IPS-18a (cell line): ENCODE measurements around the gene DNASE1L1.

Experiments used
- H3K27ac ChIP-seq: one replicate; pipeline ENCODE4 v1.5.1; 2013; ENCODE audit warnings: low read length
- H3K27me3 ChIP-seq: one replicate; pipeline ENCODE4 v1.6.1; 2013; ENCODE audit warnings: mild to moderate bottlenecking, low read length; ENCODE audit not compliant: control insufficient read depth, insufficient read depth
- H3K36me3 ChIP-seq: one replicate; pipeline ENCODE4 v1.6.1; 2013; ENCODE audit warnings: low read depth, low read length; ENCODE audit not compliant: control insufficient read depth
- H3K4me1 ChIP-seq: one replicate; pipeline ENCODE4 v1.6.1; 2013; ENCODE audit warnings: low read depth, low read length; ENCODE audit not compliant: control insufficient read depth
- H3K4me3 ChIP-seq: one replicate; pipeline ENCODE4 v1.5.1; 2013; ENCODE audit warnings: low read length
- H3K9ac ChIP-seq: one replicate; pipeline ENCODE4 v1.6.1; 2013; ENCODE audit warnings: mild to moderate bottlenecking, low read length, moderate library complexity
- H3K9me3 ChIP-seq: one replicate; pipeline ENCODE4 v1.6.1; 2013; ENCODE audit warnings: low read depth, low read length; ENCODE audit not compliant: control insufficient read depth

Gene DNASE1L1

DNA sequence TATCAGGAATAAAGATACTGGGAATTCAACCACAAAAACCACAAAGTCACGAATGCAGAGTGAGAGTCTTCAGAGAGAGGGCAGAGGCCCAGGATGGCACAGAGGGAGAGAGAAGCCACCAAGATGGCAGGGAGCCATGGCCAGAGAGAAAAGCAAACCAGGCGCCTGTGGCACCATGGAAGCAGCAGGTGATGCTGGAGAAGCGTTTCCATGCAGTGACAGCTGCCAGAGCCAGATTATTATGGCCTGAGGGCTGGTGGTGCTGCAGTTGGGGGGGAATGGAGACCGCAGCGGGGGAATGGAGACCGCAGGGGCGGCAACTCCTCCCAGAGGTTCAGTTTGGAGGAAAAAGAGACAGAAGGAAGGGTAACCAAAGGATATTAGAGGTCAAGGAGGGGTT is 8.1 kb upstream of the DNASE1L1 start:
- H3K27me3 ChIP-seq: no peaks in the 10 kb centered on the region
- no peaks in the 10 kb centered on the region for H3K4me1 ChIP-seq
- no peak overlapping the region for H3K9ac ChIP-seq
- H3K9me3 ChIP-seq: peaks cover 11% of the 10 kb centered on the region
- H3K27ac ChIP-seq: no peak overlapping the region
- no peak overlapping the region for H3K4me3 ChIP-seq
- no peaks in the 10 kb centered on the region for H3K36me3 ChIP-seq

GRCh38 chrX:154413142-154413541 is 4.1 kb upstream of the DNASE1L1 start:
- Histone ChIP-seq H3K9ac (no peak overlapping the region), H3K9me3 (peaks cover 3% of the 10 kb centered on the region), H3K4me1 (no peaks in the 10 kb centered on the region), H3K4me3 (no peak overlapping the region), H3K27me3 (no peaks in the 10 kb centered on the region), H3K27ac (no peak overlapping the region), H3K36me3 (no peaks in the 10 kb centered on the region)

- no peak overlapping the region for H3K27ac ChIP-seq
These were observed 3.4 kb upstream of the DNASE1L1 start for GRCh38 chrX:154412468-154412867.

GRCh38 chrX:154411981-154412340 is 2.9 kb upstream of the DNASE1L1 start:
- Histone ChIP-seq H3K9me3 (peaks cover 3% of the 10 kb centered on the region), H3K4me1 (no peaks in the 10 kb centered on the region), H3K4me3 (peak overlapping the region; percentile 63), H3K27me3 (no peaks in the 10 kb centered on the region), H3K9ac (peak overlapping the region; percentile 59), H3K27ac (no peak overlapping the region), H3K36me3 (no peaks in the 10 kb centered on the region)

More at GRCh38 chrX:154412468-154412867, 3.4 kb upstream of the DNASE1L1 start:
- no peak overlapping the region for H3K9ac ChIP-seq
- no peaks in the 10 kb centered on the region for H3K27me3 ChIP-seq
- H3K36me3 ChIP-seq: no peaks in the 10 kb centered on the region
- peak overlapping the region; percentile 63 for H3K4me3 ChIP-seq
- peaks cover 3% of the 10 kb centered on the region for H3K9me3 ChIP-seq
- no peaks in the 10 kb centered on the region for H3K4me1 ChIP-seq

DNA sequence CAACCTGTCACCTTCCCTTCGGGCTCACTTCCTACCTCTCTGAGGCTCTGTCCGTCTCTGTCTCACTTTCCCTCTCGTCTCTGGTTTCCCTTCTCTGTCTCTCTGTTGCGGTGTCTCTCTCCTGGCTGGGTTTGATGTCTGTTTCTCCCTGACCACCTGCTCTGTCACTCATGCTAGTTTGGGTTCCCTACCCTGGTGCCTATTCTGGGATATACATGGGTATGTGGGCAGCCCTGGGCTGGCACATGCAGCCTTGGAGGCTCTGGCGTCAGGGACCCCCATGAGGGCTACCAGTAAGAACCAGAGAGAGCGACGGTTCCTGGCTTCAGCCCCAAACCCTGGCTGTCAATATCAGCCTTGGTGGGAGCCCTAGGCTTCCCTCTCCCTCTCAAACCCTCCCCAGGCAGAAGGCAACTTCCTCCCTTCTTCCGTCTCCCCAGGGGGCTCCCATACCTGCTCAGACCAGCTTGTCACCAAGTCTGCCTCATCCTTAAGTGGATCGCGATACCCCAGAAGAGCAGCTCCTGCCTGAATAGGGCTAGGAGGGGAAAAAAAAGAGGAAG is 314 bp downstream of the DNASE1L1 start:
- H3K27me3 ChIP-seq: no peaks in the 10 kb centered on the region
- no peaks in the 10 kb centered on the region for H3K36me3 ChIP-seq
- no peak overlapping the region for H3K4me3 ChIP-seq
- H3K9me3 ChIP-seq: no peaks in the 10 kb centered on the region
- no peaks in the 10 kb centered on the region for H3K4me1 ChIP-seq
- H3K27ac ChIP-seq: no peak overlapping the region
- no peak overlapping the region for H3K9ac ChIP-seq

DNA sequence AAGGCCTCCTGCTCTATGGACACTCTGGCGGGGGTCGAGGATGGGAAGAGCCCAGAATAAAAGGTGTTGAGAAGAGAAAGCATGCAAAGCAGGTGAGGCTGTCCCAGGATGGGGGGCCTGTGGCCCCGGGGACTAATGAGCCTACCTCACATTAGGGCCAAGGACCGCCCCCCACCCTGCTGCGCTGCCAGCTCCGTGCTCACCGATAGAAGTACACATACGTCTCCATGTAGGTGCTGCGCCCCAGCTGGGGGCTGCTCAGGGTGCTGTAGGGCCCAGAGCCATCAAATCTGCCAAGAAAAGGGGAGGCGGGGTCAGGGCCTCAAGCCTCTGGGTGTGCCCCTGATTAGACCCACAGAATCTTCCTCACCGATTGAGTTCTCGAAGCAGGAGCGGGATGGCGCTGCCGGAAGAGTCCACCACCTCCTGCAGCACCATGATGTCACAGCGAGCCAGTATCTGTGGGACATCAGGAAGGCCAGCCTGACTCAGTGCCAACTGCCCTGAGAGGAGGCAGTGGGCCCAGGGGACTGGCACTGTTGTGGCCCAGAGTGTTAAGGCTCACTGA is 4.3 kb downstream of the DNASE1L1 start:
- Histone ChIP-seq H3K9ac (no peak overlapping the region), H3K27me3 (no peaks in the 10 kb centered on the region), H3K9me3 (no peaks in the 10 kb centered on the region), H3K36me3 (peaks cover 13% of the 10 kb centered on the region), H3K4me1 (no peaks in the 10 kb centered on the region), H3K27ac (no peak overlapping the region), H3K4me3 (no peak overlapping the region)

DNA sequence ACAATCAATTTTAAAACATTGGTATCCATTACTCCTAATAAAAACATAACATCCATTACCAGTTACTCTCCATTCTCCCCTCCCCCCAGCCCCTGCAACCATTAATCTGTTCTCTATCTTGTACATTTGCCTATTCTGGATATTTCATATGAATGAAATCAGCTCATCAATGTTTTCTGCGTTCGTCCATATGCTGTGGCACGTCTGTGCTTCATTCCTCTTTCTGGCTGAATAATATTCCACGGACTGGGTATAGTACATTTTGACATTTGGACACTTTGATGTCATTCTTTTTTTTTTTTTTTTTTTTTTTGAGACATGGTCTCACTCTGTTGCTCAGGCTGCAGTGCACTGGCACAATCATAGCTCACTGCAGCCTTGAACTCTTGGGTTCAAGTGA is 5.2 kb downstream of the DNASE1L1 start:
- Histone ChIP-seq H3K9me3 (peaks cover 4% of the 10 kb centered on the region), H3K4me3 (no peak overlapping the region), H3K27ac (no peak overlapping the region), H3K9ac (no peak overlapping the region), H3K27me3 (no peaks in the 10 kb centered on the region), H3K36me3 (peaks cover 22% of the 10 kb centered on the region), H3K4me1 (no peaks in the 10 kb centered on the region)

DNA sequence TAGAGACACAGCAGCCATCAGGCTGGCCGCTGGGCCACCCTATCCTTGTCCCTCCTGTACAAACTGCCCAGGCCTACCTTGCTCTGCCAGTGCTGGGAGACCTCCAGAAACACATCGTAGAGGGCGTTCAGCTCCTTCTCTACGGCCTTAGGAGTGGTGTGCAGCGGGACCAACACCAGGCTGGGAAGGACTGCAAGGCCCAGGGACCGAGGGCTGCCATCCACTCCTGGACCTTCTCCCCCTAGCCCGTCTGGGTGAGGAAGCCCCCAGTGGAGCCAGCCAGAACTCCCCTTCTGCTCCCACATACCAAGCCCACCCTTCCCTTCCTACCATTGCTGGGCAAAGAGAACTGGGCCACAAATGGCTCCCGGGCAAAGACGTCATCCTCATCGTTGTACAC is 5.9 kb downstream of the DNASE1L1 start:
- no peak overlapping the region for H3K9ac ChIP-seq
- peaks cover 22% of the 10 kb centered on the region for H3K36me3 ChIP-seq
- no peaks in the 10 kb centered on the region for H3K4me1 ChIP-seq
- no peak overlapping the region for H3K4me3 ChIP-seq
- H3K9me3 ChIP-seq: peaks cover 4% of the 10 kb centered on the region
- H3K27me3 ChIP-seq: no peaks in the 10 kb centered on the region
- H3K27ac ChIP-seq: no peak overlapping the region

GRCh38 chrX:154402622-154403127 is 6.4 kb downstream of the DNASE1L1 start:
- no peaks in the 10 kb centered on the region for H3K4me1 ChIP-seq
- no peak overlapping the region for H3K4me3 ChIP-seq
- H3K9me3 ChIP-seq: peaks cover 4% of the 10 kb centered on the region
- no peak overlapping the region for H3K27ac ChIP-seq
- no peaks in the 10 kb centered on the region for H3K27me3 ChIP-seq
- H3K36me3 ChIP-seq: peaks cover 22% of the 10 kb centered on the region
- H3K9ac ChIP-seq: no peak overlapping the region

GRCh38 chrX:154401918-154402621 is 7.0 kb downstream of the DNASE1L1 start:
- no peaks in the 10 kb centered on the region for H3K27me3 ChIP-seq
- H3K27ac ChIP-seq: no peak overlapping the region
- H3K9ac ChIP-seq: no peak overlapping the region
- H3K9me3 ChIP-seq: peaks cover 4% of the 10 kb centered on the region
- no peak overlapping the region for H3K4me3 ChIP-seq
- H3K36me3 ChIP-seq: peaks cover 22% of the 10 kb centered on the region
- H3K4me1 ChIP-seq: no peaks in the 10 kb centered on the region

DNA sequence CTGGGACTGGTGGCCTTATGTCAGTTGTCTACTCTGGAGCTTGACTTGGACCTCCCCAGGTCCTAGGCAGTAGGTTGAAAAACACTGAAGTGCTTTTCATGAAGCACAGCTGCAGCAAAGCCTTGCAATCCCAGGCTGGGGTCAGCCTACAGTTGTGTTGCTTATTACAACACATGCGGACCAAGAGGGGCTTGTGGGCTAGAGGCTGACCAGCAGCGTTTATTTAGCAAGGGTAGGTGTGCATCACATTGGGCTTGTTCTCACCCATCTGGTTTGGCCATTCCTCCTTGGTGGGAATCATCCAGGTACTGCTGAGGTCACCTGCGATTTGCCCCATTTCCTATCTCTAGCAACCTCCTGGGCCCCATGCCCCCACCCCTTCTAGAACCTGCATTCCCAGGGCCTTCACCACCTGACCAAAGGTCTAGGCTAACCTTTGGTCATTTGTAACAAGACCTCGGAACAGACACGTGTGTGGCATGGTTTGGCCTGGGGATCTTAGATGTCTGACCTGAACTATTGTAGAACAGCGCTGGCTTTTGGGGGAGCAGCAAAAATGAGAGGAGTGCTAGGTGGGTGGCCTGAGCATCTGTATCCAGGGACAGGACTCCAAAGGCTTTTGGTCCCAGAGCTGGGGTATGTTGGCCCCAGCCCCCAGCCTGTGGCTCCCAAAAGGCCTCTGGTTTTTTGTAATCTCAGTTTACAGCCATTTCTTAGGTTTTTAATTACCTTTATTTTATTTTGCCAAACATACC is 7.8 kb downstream of the DNASE1L1 start:
- H3K4me1 ChIP-seq: no peaks in the 10 kb centered on the region
- peaks cover 4% of the 10 kb centered on the region for H3K9me3 ChIP-seq
- H3K27me3 ChIP-seq: no peaks in the 10 kb centered on the region
- no peak overlapping the region for H3K27ac ChIP-seq
- no peak overlapping the region for H3K4me3 ChIP-seq
- no peak overlapping the region for H3K9ac ChIP-seq
- H3K36me3 ChIP-seq: peaks cover 22% of the 10 kb centered on the region
